HG02973 (cell line): ENCODE measurements around the gene COMTD1.
"Not testable (repeated sequence)": the region's sequence is repeated elsewhere in the genome, so short reads cannot be mapped to it uniquely, and the experiment has no call there.

Source experiments
- ATAC-seq: cut with Tn5 transposase; IDR thresholded peaks from one replicate; pipeline ENCODE4 v1.9.1; 2021; ENCODE audit warnings: moderate library complexity; ENCODE audit not compliant: unreplicated experiment

Gene COMTD1

DNA sequence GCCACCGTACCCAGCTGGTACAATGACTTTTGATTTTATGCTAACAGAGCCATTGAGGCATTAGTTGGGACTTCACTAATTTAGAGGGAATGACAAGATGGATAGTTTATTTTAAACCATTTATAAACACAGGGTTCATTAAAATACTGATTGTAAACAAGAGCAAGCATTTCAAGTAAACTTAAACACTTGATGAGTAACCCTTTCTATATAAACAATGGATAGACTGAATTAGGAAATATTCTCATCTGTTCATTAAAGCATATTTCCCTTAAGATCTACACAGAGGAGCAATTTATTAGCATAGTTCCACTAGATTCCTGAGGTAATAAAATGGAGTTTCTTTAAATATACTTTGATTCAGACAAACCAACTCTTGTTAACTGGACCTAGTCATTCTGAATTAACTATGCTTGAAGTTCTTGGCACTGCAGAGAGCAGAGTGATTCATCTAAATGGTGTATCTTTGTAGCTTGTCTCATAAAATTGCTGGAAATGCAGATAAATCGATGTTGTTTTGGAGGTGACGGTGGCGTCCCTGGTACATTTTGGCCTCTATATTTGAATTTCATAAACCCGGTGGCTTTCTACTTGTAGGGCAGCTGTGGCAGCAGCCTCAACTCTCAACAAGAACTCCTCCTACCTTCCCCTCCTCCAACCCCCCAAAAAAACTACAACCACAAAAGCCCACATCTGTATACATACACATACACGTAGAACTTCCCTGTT is 40.6 kb downstream of the COMTD1 start:
- ATAC-seq, result no peak

DNA sequence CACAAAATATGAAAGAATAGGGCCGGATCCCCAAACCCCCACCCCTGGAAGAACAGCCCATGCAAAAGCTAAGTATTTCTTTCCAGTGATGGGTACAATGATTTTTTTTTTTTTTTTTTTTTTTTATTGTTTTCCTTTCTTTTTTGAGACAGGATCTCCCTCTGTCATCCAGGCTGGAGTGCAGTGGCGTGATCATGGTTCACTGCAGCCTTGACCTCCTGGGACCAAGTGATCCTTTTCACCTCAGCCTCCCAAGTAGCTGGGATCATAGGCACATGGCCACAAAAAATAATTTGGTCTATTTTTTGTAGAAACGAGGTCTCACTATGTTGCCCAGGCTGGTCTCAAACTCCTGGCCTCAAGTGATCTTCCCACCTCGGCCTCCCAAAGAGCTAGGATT is 41.1 kb downstream of the COMTD1 start:
- ATAC-seq, result not testable (repeated sequence)

DNA sequence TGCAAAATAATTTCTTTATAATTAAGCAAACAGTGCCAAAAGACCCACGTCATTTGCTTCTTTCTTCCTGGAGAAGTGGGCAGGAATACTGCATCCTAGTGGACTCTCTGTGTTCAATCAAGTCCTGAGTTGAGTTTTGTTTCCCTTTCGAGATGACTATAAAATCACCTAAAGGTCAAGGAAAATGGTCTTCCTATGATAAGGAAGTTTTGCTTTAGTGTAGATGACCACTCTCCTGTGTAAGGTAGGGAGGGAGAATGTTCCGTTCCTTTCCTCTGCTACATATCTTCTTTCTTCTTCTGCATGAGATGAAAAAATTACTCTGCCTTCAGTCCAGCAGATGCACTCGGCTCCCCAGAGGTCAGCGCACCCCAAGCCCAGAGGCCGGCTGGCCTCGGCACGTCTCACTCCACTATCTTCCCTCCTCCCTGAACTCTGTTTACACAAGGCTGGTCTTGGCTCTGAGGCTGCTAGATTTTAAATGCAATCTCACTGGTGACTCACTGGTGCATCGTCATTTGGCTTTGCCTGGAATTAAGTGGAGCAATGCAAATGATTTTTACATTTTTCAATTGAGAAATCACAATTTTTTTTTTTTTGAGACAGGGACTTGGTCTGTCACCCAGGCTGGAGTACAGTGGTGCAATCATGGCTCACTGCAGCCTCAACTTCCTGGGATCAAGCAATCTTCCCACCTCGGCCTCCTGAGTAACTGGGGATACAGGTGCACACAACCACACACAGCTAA is 43.8 kb downstream of the COMTD1 start:
- no peak for ATAC-seq

DNA sequence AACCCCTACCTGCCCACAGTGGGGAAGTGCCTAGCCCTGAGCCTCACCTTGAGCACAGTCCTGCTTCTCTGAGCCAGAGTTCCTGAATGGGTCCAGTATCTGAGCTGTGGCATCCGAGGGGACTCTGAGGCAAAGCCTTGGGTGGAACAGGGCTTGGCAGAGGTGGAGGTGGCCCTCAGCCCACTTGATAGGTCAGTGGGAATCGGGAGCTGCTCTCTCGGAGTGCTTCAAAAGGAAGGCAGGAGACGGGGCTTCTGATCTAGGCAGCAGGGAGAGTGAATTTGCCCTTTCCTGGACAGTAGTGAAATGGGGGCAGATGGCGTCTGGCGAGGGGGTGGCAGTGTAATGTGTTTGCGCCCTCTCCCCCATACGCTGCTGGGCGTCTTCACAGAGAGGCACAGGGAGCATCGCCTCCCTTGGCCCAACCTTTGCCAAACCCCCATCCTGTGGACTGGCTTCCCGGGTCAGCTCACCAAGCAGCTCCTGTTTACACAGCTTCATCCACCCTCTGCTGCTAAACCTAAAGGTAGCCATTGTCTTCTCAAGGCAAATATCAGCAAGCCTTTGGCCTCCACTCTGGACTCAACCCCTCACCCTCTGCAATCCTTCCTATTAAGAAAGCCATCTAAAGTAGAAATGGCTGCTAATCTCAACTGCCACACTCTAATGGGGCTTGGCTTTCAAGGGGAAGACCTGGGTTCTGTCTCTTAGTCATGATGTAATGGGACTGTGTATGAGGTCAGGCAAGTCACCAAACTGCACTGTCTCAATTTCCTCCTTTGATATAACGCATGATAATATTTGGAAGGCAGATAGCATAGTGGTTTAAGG is 46.3 kb downstream of the COMTD1 start:
- no peak for ATAC-seq

DNA sequence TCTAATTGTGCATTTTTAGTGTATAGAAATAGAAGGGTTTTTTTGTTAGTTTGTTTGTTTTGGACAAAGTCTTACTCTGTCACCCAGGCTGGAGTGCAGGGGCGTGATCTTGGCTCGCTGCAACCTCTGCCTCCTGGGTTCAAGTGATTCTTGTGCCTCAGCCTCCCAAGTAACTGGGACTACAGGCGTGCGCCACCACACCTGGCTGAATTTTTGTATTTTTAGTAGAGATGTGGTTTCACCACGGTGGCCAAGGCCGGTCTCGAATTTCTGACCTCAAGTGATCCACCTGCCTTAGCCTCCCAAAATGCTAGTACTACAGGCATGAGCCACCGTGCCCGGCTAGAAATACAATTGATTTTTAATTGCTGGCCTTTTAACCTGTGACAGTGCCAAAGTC is 47.2 kb downstream of the COMTD1 start:
- ATAC-seq, result not testable (repeated sequence)

DNA sequence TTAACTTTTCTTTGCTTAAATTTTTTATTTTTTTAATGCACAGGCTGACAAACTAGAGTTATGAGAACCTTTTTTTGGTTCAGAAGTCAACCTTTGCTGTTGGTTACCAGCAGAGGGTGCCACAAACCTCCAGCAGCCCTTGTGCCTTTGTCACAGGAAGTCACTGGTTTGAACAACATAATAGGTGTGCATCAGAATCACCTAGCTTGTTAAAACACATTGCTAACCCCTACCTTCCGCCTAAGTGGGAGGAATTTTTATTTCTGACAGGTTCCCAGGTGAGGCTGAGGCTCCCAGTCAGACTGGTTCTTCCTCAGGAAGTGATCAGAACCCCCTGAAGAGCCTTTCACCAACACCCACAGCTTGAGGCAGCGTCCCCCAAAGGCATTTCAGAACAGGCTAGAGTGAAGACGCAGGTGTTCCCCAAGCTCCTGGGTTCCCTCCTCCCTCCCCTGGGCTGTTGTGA is 47.8 kb downstream of the COMTD1 start:
- ATAC-seq, result no peak

DNA sequence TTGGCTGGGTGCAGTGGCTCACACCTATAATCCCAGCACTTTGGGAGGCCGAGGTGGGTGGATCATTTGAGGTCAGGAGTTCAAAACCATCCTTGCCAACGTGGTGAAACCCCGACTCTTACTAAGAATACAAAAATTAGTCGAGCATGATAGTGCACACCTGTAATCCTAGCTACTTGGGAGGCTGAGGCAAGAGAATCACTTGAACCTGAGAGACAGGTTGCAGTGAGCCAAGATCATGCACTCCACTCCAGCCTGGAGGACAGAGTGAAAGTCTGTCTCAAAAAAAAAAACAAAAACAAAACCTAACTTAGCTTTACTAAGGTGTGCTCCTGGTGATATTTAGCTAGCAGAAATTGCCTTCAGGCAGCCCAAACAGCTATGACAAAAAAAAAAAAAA is 49.4 kb downstream of the COMTD1 start:
- ATAC-seq, result no peak
